ENCODE measurements around the gene NCKIPSD.

Gene NCKIPSD

GRCh38 chr3:48707157-48707556 is 21.4 kb upstream of the NCKIPSD start:
- TF ChIP-seq, protein P1, sequence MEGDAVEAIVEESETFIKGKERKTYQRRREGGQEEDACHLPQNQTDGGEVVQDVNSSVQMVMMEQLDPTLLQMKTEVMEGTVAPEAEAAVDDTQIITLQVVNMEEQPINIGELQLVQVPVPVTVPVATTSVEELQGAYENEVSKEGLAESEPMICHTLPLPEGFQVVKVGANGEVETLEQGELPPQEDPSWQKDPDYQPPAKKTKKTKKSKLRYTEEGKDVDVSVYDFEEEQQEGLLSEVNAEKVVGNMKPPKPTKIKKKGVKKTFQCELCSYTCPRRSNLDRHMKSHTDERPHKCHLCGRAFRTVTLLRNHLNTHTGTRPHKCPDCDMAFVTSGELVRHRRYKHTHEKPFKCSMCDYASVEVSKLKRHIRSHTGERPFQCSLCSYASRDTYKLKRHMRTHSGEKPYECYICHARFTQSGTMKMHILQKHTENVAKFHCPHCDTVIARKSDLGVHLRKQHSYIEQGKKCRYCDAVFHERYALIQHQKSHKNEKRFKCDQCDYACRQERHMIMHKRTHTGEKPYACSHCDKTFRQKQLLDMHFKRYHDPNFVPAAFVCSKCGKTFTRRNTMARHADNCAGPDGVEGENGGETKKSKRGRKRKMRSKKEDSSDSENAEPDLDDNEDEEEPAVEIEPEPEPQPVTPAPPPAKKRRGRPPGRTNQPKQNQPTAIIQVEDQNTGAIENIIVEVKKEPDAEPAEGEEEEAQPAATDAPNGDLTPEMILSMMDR (IDR thresholded peaks at IDR 0.05; ENCODE audit: low read depth, low read length): no peak
- DNase-seq (ENCODE audit: low read depth, low spot score): no peak
- in situ Hi-C loops (cut with HindIII; ENCODE audit: low sequenced_read_pairs): no loop called here
- no peak overlapping the region for H3K4me3 ChIP-seq (ENCODE audit: low read depth, low read length)

DNA sequence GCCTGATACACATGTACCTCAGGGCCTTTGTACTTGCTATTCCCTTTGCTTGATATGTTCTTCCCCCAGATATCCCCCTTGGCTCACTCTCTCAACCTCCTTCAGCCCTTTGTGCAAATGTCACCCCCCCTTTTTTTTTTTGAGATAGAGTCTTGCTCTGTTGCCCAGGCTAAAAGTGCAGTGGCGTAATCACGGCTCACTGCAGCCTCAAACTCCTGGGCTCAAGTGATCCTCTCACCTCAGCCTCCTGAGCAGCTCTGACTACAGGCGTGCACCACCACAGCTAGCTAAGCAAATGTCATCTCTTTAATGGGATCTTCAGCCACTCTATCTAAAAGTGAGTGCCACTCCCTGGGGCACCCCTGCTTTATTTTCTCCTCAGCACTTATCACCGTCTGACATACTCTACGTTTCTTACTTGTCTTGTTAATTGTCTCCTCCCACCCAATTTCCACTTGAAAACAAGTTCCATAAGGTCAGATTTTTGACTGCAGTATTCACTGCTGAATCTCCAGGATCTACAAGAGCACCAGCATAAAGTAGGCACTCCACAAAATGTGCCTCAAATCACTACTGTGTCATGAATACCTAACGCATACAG is 16.7 kb upstream of the NCKIPSD start:
- H3K4me3 ChIP-seq (ENCODE audit: low read depth, low read length): no peak overlapping the region
- TF ChIP-seq, protein P1 (IDR thresholded peaks at IDR 0.05; ENCODE audit: low read depth, low read length): no peak
- in situ Hi-C loops (cut with HindIII; ENCODE audit: low sequenced_read_pairs): no loop called here
- no peak for DNase-seq (ENCODE audit: low read depth, low spot score)

GRCh38 chr3:48700731-48701405 is 15.2 kb upstream of the NCKIPSD start:
- no peak overlapping the region for H3K4me3 ChIP-seq (ENCODE audit: low read depth, low read length)
- in situ Hi-C loops (cut with HindIII; ENCODE audit: low sequenced_read_pairs): no loop called here
- TF ChIP-seq, protein P1 (IDR thresholded peaks at IDR 0.05; ENCODE audit: low read depth, low read length): no peak
- no peak for DNase-seq (ENCODE audit: low read depth, low spot score)

GRCh38 chr3:48698891-48699290 is 13.2 kb upstream of the NCKIPSD start:
- in situ Hi-C loops (cut with HindIII; ENCODE audit: low sequenced_read_pairs): no loop called here
- no peak for DNase-seq (ENCODE audit: low read depth, low spot score)
- TF ChIP-seq, protein P1 (IDR thresholded peaks at IDR 0.05; ENCODE audit: low read depth, low read length): no peak
- no peak overlapping the region for H3K4me3 ChIP-seq (ENCODE audit: low read depth, low read length)

GRCh38 chr3:48697952-48698351 is 12.2 kb upstream of the NCKIPSD start:
- DNase-seq (ENCODE audit: low read depth, low spot score): no peak
- in situ Hi-C loops (cut with HindIII; ENCODE audit: low sequenced_read_pairs): no loop called here
- TF ChIP-seq, protein P1 (IDR thresholded peaks at IDR 0.05; ENCODE audit: low read depth, low read length): no peak
- H3K4me3 ChIP-seq (ENCODE audit: low read depth, low read length): no peak overlapping the region

- H3K4me3 ChIP-seq (ENCODE audit: low read depth, low read length): no peak overlapping the region
- TF ChIP-seq, protein P1 (IDR thresholded peaks at IDR 0.05; ENCODE audit: low read depth, low read length): no peak
- in situ Hi-C loops (cut with HindIII; ENCODE audit: low sequenced_read_pairs): no loop called here
- DNase-seq (ENCODE audit: low read depth, low spot score): no peak
Measured at GRCh38 chr3:48696601-48697000, 10.9 kb upstream of the NCKIPSD start.
